Prostate gland (tissue), 2 donors: Measurements from ENCODE around the gene KL. TPM values are rescaled to one million over a fixed set of nuclear protein-coding genes. Genes with fewer than 3 reads are reported as not detected.

ENCODE experiments used
- DNase-seq: peaks from one replicate; pipeline ENCODE4 v3.0.0-alpha.2; 2019; ENCODE audit warnings: low spot score
- H3K27ac ChIP-seq, 2 donors: fragments of 200-600 bp; sonication (generic); 2 replicates each; pipeline ENCODE4 v1.5.1; 2017 to 2019
- H3K27me3 ChIP-seq: fragments of 200-600 bp; sonication (generic); replicated peaks from 2 replicates; pipeline ENCODE4 v1.5.1; 2019; ENCODE audit not compliant: insufficient read depth
- H3K36me3 ChIP-seq, 2 donors: fragments of 200-600 bp; sonication (generic); 1 replicate in 1 of 2; 2 replicates in 1 of 2; pipeline versions ENCODE4 v1.5.1 to v1.8.1; 2017 to 2019
- H3K4me1 ChIP-seq: fragments of 200-600 bp; sonication (generic); replicated peaks from 2 replicates; pipeline ENCODE4 v1.5.1; 2019
- H3K4me3 ChIP-seq, 2 donors: fragments of 200-600 bp; sonication (generic); 2 replicates each; pipeline ENCODE4 v1.5.1; 2017 to 2019
- H3K9me3 ChIP-seq: fragments of 200-600 bp; sonication (generic); 2 replicates; pipeline ENCODE4 v1.5.1; 2017
- CTCF ChIP-seq, 4 experiments: fragments of 200-600 bp in 2 of 4; fragments of 450-650 bp in 2 of 4; sonication (generic) in 2 of 4; IDR thresholded peaks; 1 replicate in 3 of 4; 2 replicates in 1 of 4; pipeline ENCODE4 v1.5.1; 2016 to 2019; ENCODE audit warnings: antibody characterized with exemption in 4 of 4, mild to moderate bottlenecking in 2 of 4, moderate library complexity in 2 of 4
- POLR2A ChIP-seq: fragments of 450-650 bp; IDR thresholded peaks from one replicate; pipeline ENCODE4 v1.6.1; 2016; ENCODE audit warnings: antibody characterized with exemption, mild to moderate bottlenecking
- POLR2AphosphoS5 ChIP-seq: sonication (generic); formaldehyde crosslinking; IDR thresholded peaks from one replicate; pipeline ENCODE4 v1.6.1; 2017; ENCODE audit warnings: antibody characterized with exemption
- WGBS: methylation state at CpG from one replicate; pipeline ENCODE4 v1.1.5; 2018; 5-methylcytosine and 5-hydroxymethylcytosine counted together
- intact Hi-C: fragments of 100-400 bp; cut with DNase I; formaldehyde crosslinking; loops from one replicate; pipeline ENCODE4 v1.14.2; 2022
- total RNA-seq, 2 donors: library from RNA; depleted of rRNA; stranded (reverse); fragments of >200 nt; gene quantifications; one replicate each; pipeline ENCODE4 v1.1.0, GENCODE V29; 2016

The KL gene
- total RNA-seq = 10 to 100 TPM; 13.9 to 46.8 TPM

GRCh38 chr13:33016414-33017322, at the start of gene KL:
TSS of gene KL (plus strand) at chr13:33016423. CDS start at chr13:33016441, 18 bp downstream.
- DNase-seq = no peak
- intact Hi-C loops = loop anchor here (10.0 kb wide), 2 partner anchors 188 to 528 kb away; no protein-coding TSS in a partner anchor
- TF ChIP-seq CTCF (IDR thresholded peaks at IDR 0.05) (no peak), POLR2AphosphoS5 (no peak), POLR2A (no peak)
- Histone ChIP-seq H3K27ac (peak within 1 kb of the TSS; percentile 68 to 72), H3K4me1 (no peaks in the 10 kb centered on the region), H3K9me3 (no peaks in the 10 kb centered on the region), H3K27me3 (no peaks in the 10 kb centered on the region), H3K4me3 (peak within 1 kb of the TSS; percentile 33 to 41), H3K36me3 (no peaks in the 10 kb centered on the region)
- WGBS = 21% methylated on average over 68 of the region's 106 CpGs

DNA sequence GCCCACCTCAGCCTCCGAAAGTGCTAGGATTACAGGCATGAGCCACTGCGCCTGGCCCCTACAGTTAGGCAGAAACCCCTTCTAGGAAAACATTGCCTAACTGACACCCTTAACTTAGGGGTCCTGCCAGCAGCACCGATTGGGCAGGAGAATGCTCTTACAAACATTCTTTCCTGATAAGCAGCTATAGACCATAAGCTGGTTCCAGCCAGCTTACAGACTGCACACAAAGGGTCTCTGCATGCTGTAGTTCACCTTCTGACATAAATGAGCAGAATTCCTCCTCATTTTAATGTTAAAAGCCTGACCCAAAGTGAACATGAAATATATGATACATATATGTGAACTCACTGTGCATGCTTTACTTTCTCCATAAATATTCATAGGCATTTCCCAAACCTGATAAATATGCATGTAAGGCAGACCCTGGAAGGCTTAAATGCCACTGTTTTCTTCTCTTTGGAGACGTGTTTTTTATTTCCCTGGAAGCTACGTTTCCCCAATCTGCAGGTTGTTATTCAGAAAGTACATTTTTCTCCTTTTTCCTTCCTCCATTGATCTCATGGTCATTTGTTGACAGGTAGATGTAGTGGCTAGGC, 48.5 kb upstream of the KL start:
- Histone ChIP-seq H3K4me3 (no peak overlapping the region), H3K4me1 (no peaks in the 10 kb centered on the region), H3K27me3 (no peaks in the 10 kb centered on the region), H3K9me3 (no peaks in the 10 kb centered on the region), H3K36me3 (no peaks in the 10 kb centered on the region), H3K27ac (no peak overlapping the region)
- intact Hi-C loops = no loop called here
- no peak for DNase-seq
- WGBS = 79% methylated on average over 5 of the region's 5 CpGs
- no peak for TF ChIP-seq CTCF (IDR thresholded peaks at IDR 0.05)
- no peak for TF ChIP-seq POLR2AphosphoS5
- TF ChIP-seq POLR2A = no peak

DNA sequence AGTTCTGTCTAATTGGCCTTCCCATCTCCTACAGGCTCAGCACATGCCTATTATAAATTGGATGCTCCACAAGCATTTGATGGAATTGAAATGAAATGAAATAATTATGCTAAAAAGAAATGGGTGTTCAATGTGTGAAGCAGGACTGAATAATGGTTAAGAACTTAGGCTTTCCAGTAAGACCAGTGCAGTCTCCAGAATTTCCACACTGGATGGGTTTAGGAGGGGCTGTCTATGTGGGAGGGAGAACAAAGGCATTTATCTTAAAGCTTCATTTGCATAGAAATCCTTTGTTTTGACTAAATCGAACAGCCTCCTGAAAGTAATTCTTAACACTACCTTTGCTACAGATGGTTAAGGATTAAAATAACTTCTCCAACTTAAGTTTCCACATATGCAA, 47.9 kb upstream of the KL start:
- no peaks in the 10 kb centered on the region for H3K36me3 ChIP-seq
- 83% methylated on average over 1 of the region's 1 CpG for WGBS
- H3K27ac ChIP-seq = no peak overlapping the region
- H3K4me3 ChIP-seq = no peak overlapping the region
- TF ChIP-seq CTCF (IDR thresholded peaks at IDR 0.05) (no peak), POLR2AphosphoS5 (no peak), POLR2A (no peak)
- no peaks in the 10 kb centered on the region for H3K9me3 ChIP-seq
- no peaks in the 10 kb centered on the region for H3K27me3 ChIP-seq
- intact Hi-C loops = no loop called here
- no peaks in the 10 kb centered on the region for H3K4me1 ChIP-seq
- DNase-seq = no peak

GRCh38 chr13:32968793-32969192, 47.4 kb upstream of the KL start:
- no peak for DNase-seq
- no peaks in the 10 kb centered on the region for H3K4me1 ChIP-seq
- H3K36me3 ChIP-seq = no peaks in the 10 kb centered on the region
- no peaks in the 10 kb centered on the region for H3K9me3 ChIP-seq
- H3K27ac ChIP-seq = no peak overlapping the region
- H3K27me3 ChIP-seq = no peaks in the 10 kb centered on the region
- WGBS = 49% methylated on average over 3 of the region's 3 CpGs
- H3K4me3 ChIP-seq = no peak overlapping the region
- intact Hi-C loops = no loop called here
- TF ChIP-seq CTCF (IDR thresholded peaks at IDR 0.05) = no peak
- no peak for TF ChIP-seq POLR2AphosphoS5
- no peak for TF ChIP-seq POLR2A
